Activated naive CD4-positive, alpha-beta T cell treated with anti-CD3 and anti-CD28 coated beads for 36 hours (primary cell): ENCODE data around the gene ARHGEF10L. TPM values are rescaled to one million over a fixed set of nuclear protein-coding genes. Genes with fewer than 3 reads are reported as not detected.

Experiments used
- CTCF ChIA-PET: fragments of 350-600 bp; sonication (Branson Sonifier 250); formaldehyde crosslinking; loops from one replicate; lab custom pipeline; 2021; ENCODE audit warnings: antibody characterized with exemption; lab: Charles Lee
- DNase-seq: peaks from one replicate; pipeline ENCODE4 v3.0.0-alpha.2; 2020
- H3K27ac Mint-ChIP-seq: one replicate; pipeline ENCODE4 v1.8.0; 2021; ENCODE audit warnings: mild to moderate bottlenecking, mixed read lengths
- H3K27me3 Mint-ChIP-seq: one replicate; pipeline ENCODE4 v1.8.0; 2021; ENCODE audit warnings: low read depth, mixed read lengths
- H3K36me3 Mint-ChIP-seq: one replicate; pipeline ENCODE4 v1.8.0; 2021; ENCODE audit warnings: low read depth, mixed read lengths
- H3K4me1 Mint-ChIP-seq: one replicate; pipeline ENCODE4 v1.8.0; 2021; ENCODE audit warnings: low read depth, mixed read lengths
- H3K4me3 Mint-ChIP-seq: one replicate; pipeline ENCODE4 v1.8.0; 2021; ENCODE audit warnings: mild to moderate bottlenecking, moderate library complexity, mixed read lengths
- H3K9me3 Mint-ChIP-seq: one replicate; pipeline ENCODE4 v1.8.0; 2021; ENCODE audit warnings: mixed read lengths
- intact Hi-C: fragments of 100-400 bp; cut with micrococcal nuclease; formaldehyde crosslinking; loops from one replicate; pipeline ENCODE4 v1.15.1; 2023
- total RNA-seq, 2 experiments: library from RNA; stranded (reverse); gene quantifications; one replicate each; pipeline ENCODE4 v1.2.3, GENCODE V29; 2021

Gene ARHGEF10L
- total RNA-seq, 2 experiments from 2014 or later = not detected

- Mint-ChIP-seq H3K4me3 (no peak overlapping the region), H3K4me1 (no peaks in the 10 kb centered on the region)
Measured at GRCh38 chr1:17699581-17699980, 160.1 kb downstream of the ARHGEF10L start.

GRCh38 chr1:17700945-17701810, 161.7 kb downstream of the ARHGEF10L start:
- intact Hi-C loops = no loop called here
- CTCF ChIA-PET = no interaction called here
- Mint-ChIP-seq H3K27me3 (no peaks in the 10 kb centered on the region), H3K27ac (no peak overlapping the region), H3K4me3 (no peak overlapping the region), H3K4me1 (no peaks in the 10 kb centered on the region), H3K9me3 (no peaks in the 10 kb centered on the region), H3K36me3 (no peaks in the 10 kb centered on the region)
- DNase-seq = no peak

More at GRCh38 chr1:17699581-17699980, 160.1 kb downstream of the ARHGEF10L start:
- DNase-seq = no peak
- no peaks in the 10 kb centered on the region for H3K9me3 Mint-ChIP-seq
- intact Hi-C loops = no loop called here
- H3K27me3 Mint-ChIP-seq = no peaks in the 10 kb centered on the region
- no peaks in the 10 kb centered on the region for H3K36me3 Mint-ChIP-seq
- CTCF ChIA-PET = no interaction called here
- no peak overlapping the region for H3K27ac Mint-ChIP-seq

- no peaks in the 10 kb centered on the region for H3K9me3 Mint-ChIP-seq
- H3K27me3 Mint-ChIP-seq = peaks cover 1% of the 10 kb centered on the region
- no peaks in the 10 kb centered on the region for H3K36me3 Mint-ChIP-seq
- H3K4me3 Mint-ChIP-seq = no peak overlapping the region
- no peaks in the 10 kb centered on the region for H3K4me1 Mint-ChIP-seq
- intact Hi-C loops = no loop called here
- no peak overlapping the region for H3K27ac Mint-ChIP-seq
- CTCF ChIA-PET = interaction anchor here (0.9 to 1.6 kb wide), 2 partner anchors 38 to 42 kb away, joined by 3 read pairs; no protein-coding TSS in a partner anchor
- no peak for DNase-seq
Measured at GRCh38 chr1:17704176-17704575, 164.7 kb downstream of the ARHGEF10L start.

DNA sequence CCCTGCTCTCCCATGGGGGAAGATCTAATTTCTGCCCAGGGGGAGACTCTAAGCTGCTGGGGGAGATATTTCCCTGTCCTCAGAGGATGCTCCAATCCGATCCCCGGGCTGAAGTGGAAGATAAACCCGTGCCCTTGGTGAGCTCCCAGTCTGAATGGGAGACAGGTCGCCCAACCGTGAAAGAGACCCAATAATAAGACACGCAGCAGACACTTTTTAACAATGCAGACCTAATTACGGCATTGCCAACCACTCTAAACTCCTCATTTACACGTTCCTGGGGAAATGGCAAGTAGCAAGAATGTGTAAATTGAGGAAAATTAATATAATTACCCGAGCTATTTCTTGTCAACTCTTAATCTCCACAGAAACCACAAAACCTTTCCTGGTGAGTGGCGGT, 166.9 kb downstream of the ARHGEF10L start:
- Mint-ChIP-seq H3K36me3 (no peaks in the 10 kb centered on the region), H3K27ac (no peak overlapping the region), H3K9me3 (peaks cover under 1% of the 10 kb centered on the region), H3K27me3 (peaks cover 3% of the 10 kb centered on the region), H3K4me3 (no peak overlapping the region), H3K4me1 (no peaks in the 10 kb centered on the region)
- no peak for DNase-seq
- CTCF ChIA-PET = interaction anchor here (0.7 kb wide), 1 partner anchor 876 kb away, joined by 3 read pairs; no protein-coding TSS in a partner anchor
- intact Hi-C loops = no loop called here

- CTCF ChIA-PET = no interaction called here
- Mint-ChIP-seq H3K36me3 (no peaks in the 10 kb centered on the region), H3K27ac (no peak overlapping the region), H3K4me1 (no peaks in the 10 kb centered on the region), H3K4me3 (no peak overlapping the region), H3K9me3 (peaks cover 3% of the 10 kb centered on the region), H3K27me3 (peaks cover 3% of the 10 kb centered on the region)
- no peak for DNase-seq
- intact Hi-C loops = no loop called here
Measured at GRCh38 chr1:17709981-17710380, 170.5 kb downstream of the ARHGEF10L start.

GRCh38 chr1:17710889-17711576, 171.5 kb downstream of the ARHGEF10L start:
- Mint-ChIP-seq H3K27me3 (peaks cover 3% of the 10 kb centered on the region), H3K36me3 (no peaks in the 10 kb centered on the region), H3K9me3 (peaks cover 3% of the 10 kb centered on the region), H3K4me1 (no peaks in the 10 kb centered on the region), H3K4me3 (no peak overlapping the region), H3K27ac (no peak overlapping the region)
- DNase-seq = no peak
- intact Hi-C loops = no loop called here
- CTCF ChIA-PET = no interaction called here

- peaks cover 3% of the 10 kb centered on the region for H3K9me3 Mint-ChIP-seq
Measured at GRCh38 chr1:17711577-17711910, 172.0 kb downstream of the ARHGEF10L start.

DNA sequence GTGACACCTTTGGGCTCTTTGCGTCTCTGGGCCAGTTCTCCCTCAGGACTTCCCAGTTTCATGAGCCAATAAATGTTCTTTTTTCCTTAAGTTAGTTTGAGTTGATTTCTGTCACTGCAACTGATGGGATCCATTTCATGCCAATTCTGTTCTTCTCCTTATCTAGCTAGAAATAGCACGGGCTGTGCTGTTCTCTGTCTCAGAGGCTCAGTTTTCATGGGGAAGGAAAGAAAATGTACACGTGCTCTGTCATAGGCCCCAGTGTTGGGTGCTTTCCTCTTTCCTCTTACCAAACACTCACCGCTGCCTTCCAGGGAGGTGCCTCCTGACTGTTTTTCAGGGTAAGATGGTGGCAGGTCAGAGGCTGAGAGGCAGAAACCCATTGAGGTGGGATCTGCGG, 172.4 kb downstream of the ARHGEF10L start:
- H3K9me3 Mint-ChIP-seq = peaks cover 3% of the 10 kb centered on the region
- H3K4me3 Mint-ChIP-seq = no peak overlapping the region
- DNase-seq = no peak
- H3K27ac Mint-ChIP-seq = no peak overlapping the region
- intact Hi-C loops = no loop called here
- H3K4me1 Mint-ChIP-seq = no peaks in the 10 kb centered on the region
- CTCF ChIA-PET = no interaction called here
- no peaks in the 10 kb centered on the region for H3K36me3 Mint-ChIP-seq
- peaks cover 3% of the 10 kb centered on the region for H3K27me3 Mint-ChIP-seq

More at GRCh38 chr1:17711577-17711910, 172.0 kb downstream of the ARHGEF10L start:
- H3K36me3 Mint-ChIP-seq = no peaks in the 10 kb centered on the region
- no peak for DNase-seq
- no peak overlapping the region for H3K27ac Mint-ChIP-seq
- intact Hi-C loops = no loop called here
- H3K4me3 Mint-ChIP-seq = no peak overlapping the region
- H3K4me1 Mint-ChIP-seq = no peaks in the 10 kb centered on the region
- CTCF ChIA-PET = no interaction called here
- H3K27me3 Mint-ChIP-seq = peaks cover 3% of the 10 kb centered on the region

DNA sequence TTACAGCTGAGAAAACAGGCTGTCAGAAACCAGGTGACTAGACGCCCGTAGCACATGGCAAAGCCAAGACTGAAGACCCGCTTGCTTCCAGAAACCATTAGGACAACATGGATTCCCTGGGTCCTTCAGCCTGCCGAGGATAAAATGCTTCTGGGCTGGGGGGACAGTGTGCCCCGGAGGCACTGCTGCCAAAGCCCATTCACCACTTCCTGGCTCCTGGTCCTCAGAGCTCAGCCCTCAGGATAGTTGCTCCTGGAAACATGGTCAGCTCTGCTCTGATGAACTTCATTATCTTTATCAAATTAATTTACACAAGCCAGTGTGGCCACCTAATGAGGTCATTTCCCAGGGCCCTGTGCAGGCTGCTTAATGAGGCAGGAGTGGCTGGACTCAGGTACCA, 174.5 kb downstream of the ARHGEF10L start:
- intact Hi-C loops = no loop called here
- peaks cover 6% of the 10 kb centered on the region for H3K27me3 Mint-ChIP-seq

DNA sequence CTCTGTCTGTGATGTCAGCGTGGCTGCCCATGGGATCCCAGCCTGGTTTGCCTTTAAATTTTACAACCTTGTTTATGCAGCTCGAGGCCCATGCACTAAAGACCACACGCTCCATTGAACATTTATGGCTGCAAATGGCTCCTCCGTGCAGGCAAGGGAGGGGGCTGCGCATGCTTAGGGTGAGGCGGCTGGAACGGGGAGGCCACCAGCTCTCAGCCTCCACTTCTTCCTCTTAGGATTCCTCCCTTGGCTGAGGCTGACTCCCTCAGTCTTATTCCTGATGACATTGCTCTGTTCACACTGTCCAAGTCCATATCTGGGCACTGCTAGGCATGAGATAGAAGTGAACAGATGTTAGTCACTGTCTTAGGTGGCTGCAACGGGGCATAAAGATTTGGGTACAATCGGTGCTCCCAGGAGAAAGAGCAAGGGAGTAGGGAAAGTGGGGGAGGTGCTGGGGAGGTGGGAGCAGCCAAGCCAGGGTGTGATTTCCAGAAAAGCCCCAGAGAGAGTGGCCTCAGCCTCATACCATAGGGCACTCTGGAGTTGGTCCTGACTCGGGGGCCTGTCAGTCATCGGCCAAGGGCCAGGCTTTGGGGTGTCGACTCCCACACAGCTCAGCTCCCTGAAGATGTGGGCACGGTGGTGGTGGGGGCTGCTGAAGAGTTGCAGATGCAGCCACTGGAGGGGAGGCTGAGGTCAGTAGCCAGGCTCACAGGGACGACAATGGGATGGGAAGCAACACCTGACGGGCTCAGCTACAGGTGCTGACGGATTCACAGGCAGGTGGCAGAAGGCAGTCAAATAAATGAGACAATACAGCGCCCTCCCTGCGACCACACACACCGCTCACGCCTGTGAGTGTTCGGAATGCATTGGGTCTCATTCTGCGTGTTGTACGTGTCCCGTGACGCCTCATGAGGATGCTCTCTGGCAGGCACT, 178.4 kb downstream of the ARHGEF10L start:
- intact Hi-C loops = no loop called here
- Mint-ChIP-seq H3K27me3 (peaks cover 3% of the 10 kb centered on the region), H3K27ac (no peak overlapping the region), H3K36me3 (no peaks in the 10 kb centered on the region), H3K9me3 (no peaks in the 10 kb centered on the region), H3K4me1 (no peaks in the 10 kb centered on the region), H3K4me3 (no peak overlapping the region)
- CTCF ChIA-PET = no interaction called here
- no peak for DNase-seq

More for the DNA sequence above, 174.5 kb downstream of the ARHGEF10L start:
- no peak overlapping the region for H3K27ac Mint-ChIP-seq
- H3K4me1 Mint-ChIP-seq = no peaks in the 10 kb centered on the region
- H3K4me3 Mint-ChIP-seq = no peak overlapping the region
- peaks cover 3% of the 10 kb centered on the region for H3K9me3 Mint-ChIP-seq
- DNase-seq = no peak
- CTCF ChIA-PET = no interaction called here
- H3K36me3 Mint-ChIP-seq = no peaks in the 10 kb centered on the region

DNA sequence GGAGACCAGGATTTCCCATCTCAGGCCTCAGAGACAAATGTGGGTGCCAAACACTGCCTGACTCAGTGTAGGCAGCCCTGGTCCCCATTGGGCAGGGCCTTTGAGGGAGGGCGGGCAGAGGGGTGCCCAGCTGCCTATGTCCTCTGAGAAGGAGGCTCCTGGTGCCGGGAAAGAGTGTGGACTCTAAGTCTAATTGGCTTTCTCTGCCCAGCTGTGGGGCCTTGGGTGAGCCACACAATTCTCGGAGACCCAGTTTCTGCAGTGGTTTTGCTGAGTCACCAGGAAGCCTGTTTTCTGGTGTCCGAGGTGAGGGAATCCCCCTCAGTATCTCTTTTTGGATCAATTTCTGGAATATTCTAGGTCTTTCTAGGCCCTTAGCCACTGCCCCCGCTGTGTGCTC, 180.4 kb downstream of the ARHGEF10L start:
- CTCF ChIA-PET = no interaction called here
- no peak for DNase-seq
- no peaks in the 10 kb centered on the region for H3K4me1 Mint-ChIP-seq
- H3K27me3 Mint-ChIP-seq = peaks cover 8% of the 10 kb centered on the region
- no peak overlapping the region for H3K4me3 Mint-ChIP-seq
- no peaks in the 10 kb centered on the region for H3K36me3 Mint-ChIP-seq
- H3K27ac Mint-ChIP-seq = no peak overlapping the region
- H3K9me3 Mint-ChIP-seq = no peaks in the 10 kb centered on the region
- intact Hi-C loops = no loop called here

- CTCF ChIA-PET = no interaction called here
- H3K4me1 Mint-ChIP-seq = no peaks in the 10 kb centered on the region
- H3K4me3 Mint-ChIP-seq = no peak overlapping the region
- peaks cover 8% of the 10 kb centered on the region for H3K27me3 Mint-ChIP-seq
- no peak overlapping the region for H3K27ac Mint-ChIP-seq
- no peak for DNase-seq
- intact Hi-C loops = no loop called here
- no peaks in the 10 kb centered on the region for H3K9me3 Mint-ChIP-seq
- H3K36me3 Mint-ChIP-seq = no peaks in the 10 kb centered on the region
Measured at GRCh38 chr1:17721444-17721843, 181.9 kb downstream of the ARHGEF10L start.
